Erythroblast (primary cell): ENCODE measurements around the gene RPS4Y1.
"Not testable (repeated sequence)": the region's sequence is repeated elsewhere in the genome, so short reads cannot be mapped to it uniquely, and the experiment has no call there.

ENCODE experiments used
- DNase-seq, 2 experiments: peaks; one replicate each; lab custom pipeline; 2025; lab: John Stamatoyannopoulos, UW
- GATA1 ChIP-seq: IDR thresholded peaks from 2 replicates; pipeline ENCODE4 v1.6.1; 2011; ENCODE audit warnings: low read depth, mild to moderate bottlenecking, control low read depth, low read length, moderate library complexity
- POLR2A ChIP-seq: IDR thresholded peaks from 2 replicates; pipeline ENCODE4 v1.6.1; 2011; ENCODE audit warnings: mild to moderate bottlenecking, low read length

RPS4Y1 gene

DNA sequence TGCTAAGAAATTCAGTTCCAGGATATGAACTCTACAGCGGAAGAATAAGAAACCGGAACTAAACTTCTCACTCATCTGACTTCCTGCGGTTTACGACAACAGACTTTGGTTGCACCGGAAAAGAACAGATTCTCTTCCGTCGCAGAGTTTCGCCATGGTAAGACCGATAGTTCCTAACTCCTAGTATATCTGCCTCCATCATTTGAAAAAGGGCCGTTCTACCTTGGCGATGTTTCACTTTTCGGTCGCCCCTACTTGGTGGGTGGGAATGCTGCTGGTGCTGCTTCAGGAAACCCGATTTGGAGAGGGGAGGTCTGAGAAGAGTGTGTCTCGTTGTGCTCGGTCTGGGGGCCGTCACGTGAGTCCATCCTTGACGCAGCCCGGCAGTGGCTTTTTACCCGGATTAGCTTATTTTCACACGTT is at the start of gene RPS4Y1:
Gene RPS4Y1 (plus strand): TSS at position 132 of the 423 bp plus-strand sequence. CDS start 23 bp downstream, at position 155.
- TF ChIP-seq POLR2A (no peak), GATA1 (no peak)
- DNase-seq: peak; percentile 79 to 86

DNA sequence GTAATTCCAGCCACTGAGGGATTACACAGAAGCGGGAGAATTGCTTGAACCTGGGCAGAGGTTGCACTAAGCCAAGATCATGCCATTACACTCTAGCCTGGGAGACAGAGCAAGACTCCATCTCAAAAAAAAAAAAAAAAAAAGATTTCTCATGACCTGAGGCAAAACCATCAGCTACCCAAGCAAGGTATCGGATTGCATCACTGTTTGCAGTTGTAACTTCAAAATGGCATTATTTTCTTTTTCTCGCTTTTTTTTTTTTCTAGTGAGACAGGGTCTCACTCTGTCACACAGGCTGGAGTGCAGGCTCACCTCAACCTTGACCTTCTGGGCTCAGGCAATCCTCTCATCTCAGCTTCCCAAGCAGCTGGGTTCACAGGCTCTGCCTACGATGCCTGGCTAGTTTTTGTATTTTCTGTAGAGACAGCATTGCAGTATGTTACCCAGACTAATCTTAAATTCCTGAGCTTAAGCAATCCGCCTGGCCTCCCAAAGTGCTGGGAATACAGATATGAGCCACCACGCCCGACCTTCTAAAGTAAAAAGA is 44.4 kb upstream of the RPS4Y1 start:
- TF ChIP-seq POLR2A: no peak
- no peak for TF ChIP-seq GATA1
- no peak for DNase-seq

DNA sequence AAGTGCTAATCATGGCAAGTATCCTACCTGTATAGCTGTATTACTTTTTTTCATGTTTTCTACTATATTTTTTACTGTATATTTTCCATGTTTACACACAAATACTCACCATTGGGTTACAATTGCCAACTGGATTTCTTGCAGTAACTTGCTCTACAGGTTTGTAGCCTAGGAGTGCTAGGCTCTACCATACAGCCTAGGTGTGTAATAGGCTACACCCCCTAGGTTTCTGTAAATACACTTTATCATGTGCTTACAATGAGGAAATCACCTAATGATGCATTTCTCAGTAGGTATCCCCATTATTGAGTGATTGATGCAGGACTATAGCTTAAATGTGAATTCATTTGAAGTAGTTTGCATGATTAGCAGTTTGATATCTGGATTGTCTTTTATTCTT is 43.4 kb upstream of the RPS4Y1 start:
- no peak for DNase-seq

DNA sequence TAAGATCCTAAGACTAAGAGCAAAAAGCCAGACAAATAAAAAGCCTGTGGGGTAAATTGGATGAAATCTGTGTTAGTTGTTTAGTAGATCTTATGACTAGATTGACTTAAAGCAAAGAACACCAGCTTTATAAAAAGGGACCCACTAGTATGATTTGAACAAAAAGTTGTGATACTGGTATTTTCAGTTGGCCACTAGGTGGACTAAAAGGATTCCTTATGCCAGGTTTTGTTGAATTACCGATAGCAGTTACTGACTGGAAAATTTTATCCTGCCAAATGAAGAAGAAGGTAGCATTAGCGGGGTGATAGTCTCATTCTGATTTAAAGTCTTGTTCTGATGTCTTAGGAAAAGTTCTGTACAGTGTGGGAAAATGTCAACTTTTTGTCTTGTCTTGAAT is 41.2 kb upstream of the RPS4Y1 start:
- no peak for TF ChIP-seq GATA1
- TF ChIP-seq POLR2A: no peak
- DNase-seq: peak; percentile 4 to 11

More for the DNA sequence above, 43.4 kb upstream of the RPS4Y1 start:
- no peak for TF ChIP-seq POLR2A
- TF ChIP-seq GATA1: no peak

DNA sequence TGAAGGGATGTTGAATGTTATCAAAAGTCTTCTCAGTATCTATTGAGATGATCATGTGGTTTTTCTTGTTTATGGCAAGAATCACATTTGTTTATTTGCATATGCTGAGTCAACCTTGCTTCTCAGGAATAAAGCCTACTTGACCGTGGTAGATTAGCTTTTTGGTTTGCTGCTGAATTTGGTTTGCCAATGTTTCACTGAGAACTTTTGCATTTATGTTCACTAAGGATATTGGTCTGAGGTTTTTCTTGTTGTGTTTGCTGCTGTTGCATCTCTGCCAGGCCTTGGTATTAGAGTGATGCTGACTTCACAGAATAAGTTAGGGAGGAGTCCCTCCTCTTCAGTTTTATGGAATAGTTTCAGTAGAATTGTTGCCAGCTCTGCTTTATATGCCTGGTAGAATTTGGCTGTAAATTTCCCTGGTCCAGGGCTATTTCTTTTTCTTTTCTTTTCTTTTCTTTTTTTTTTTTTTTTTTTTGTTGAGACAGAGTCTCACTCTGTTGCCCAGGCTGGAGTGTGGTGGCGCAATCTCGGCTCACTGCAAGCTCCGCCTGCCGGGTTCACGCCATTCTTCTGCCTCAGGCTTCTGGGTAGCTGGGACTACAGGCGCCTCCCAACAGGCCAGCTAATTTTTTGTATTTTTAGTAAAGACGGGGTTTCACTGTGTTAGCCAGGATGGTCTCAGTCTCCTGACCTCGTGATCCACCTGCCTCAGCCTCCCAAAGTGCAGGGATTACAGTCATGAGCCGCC is 24.1 kb upstream of the RPS4Y1 start:
- not testable (repeated sequence) for DNase-seq

DNA sequence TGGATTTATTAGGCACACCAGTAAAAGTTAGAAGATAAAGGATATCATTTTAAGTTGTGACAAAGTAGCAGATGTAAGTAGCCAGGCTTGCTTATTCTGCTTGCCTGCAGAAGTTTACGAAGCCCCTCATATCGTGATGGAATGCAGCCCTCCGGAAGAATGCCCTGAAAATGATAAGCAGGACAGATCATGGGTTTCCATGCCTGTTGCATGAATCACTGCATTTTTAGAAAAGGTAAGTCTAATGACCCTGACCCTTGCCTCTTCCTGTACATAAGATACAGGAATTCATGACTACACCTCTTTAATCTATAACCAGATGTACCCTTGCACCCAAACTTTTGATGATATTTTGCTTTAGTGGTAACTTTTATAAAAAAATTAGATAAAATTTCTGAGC is 16.9 kb upstream of the RPS4Y1 start:
- TF ChIP-seq POLR2A (no peak), GATA1 (no peak)
- DNase-seq: no peak

DNA sequence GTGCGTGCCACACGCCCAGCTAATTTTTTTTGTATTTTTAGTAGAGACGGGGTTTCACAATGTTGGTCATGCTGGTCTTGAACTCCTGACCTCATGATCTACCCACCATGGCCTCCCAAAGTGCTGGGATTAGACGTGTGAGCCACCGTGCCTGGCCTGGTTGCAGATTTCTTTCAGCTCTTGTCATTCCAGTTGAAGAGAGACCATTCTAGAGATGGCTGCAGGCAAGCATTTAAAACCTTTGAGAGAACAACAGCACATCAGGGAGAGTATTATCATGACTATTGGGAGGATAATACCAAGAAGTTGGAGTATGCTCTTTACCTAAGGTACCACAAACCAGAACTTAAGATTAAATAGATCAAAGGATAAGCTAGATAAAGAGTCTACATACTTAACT is 12.9 kb upstream of the RPS4Y1 start:
- DNase-seq: no peak
- no peak for TF ChIP-seq POLR2A
- no peak for TF ChIP-seq GATA1

DNA sequence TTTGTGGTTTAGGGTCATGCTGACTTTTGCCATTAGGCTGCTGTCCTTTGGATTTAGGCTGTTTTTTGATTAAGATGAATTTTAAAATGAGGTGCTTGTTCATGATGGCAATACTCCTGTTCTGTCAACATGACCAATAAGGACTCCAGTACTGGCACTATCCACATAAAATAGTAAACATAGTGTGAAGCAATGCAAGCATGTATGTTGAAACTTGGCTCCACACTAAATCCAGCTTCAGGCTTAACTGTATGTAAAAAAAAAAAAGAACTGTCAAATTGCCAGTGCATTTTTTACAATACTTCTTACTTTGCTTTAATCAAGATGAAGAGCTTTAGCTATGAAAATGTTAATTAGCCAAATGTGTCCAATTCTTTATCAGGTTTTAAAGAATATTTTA is 6.2 kb upstream of the RPS4Y1 start:
- peak in 1 of 2 experiments; percentile 1 for DNase-seq
- no peak for TF ChIP-seq GATA1
- no peak for TF ChIP-seq POLR2A

DNA sequence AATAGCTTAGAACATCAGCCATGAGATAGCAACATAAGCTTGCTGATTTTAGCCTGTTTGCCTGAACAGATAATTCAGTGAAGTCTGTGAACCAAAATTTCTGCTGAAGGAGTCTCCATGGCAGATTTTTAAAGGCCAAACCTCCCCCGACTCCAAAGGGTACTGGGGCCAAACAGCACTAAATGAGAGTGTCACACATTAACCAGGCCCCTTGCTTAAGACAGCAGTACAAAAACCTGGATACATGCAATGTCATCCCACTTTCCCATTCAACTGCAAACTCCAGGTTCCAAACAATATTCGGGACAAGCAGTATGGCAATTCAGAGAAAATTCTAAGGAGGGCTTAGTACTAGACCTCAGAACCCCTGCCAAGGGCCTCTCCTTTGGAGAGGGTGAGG is 4.3 kb upstream of the RPS4Y1 start:
- TF ChIP-seq GATA1 (no peak), POLR2A (no peak)
- no peak for DNase-seq

DNA sequence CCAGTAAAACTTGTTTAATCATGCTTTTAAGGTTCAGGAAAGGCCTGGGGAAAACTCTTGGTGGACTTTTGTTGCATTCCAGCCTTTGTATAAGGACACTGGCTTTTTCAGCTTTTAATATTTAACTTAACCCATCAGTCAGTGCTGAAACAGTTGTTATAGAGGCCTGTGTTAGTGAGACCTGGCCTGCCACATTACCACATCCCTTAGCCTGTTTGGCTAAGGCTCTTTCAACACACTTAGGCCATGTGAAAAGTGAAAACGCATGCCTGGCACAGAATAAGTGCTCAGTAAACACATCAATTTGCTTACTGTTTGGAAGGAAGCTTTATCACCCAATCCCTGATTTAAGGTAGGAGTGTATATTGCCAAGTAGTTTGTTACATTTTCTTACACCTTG is 3.5 kb upstream of the RPS4Y1 start:
- TF ChIP-seq GATA1: no peak
- TF ChIP-seq POLR2A: no peak
- no peak for DNase-seq

DNA sequence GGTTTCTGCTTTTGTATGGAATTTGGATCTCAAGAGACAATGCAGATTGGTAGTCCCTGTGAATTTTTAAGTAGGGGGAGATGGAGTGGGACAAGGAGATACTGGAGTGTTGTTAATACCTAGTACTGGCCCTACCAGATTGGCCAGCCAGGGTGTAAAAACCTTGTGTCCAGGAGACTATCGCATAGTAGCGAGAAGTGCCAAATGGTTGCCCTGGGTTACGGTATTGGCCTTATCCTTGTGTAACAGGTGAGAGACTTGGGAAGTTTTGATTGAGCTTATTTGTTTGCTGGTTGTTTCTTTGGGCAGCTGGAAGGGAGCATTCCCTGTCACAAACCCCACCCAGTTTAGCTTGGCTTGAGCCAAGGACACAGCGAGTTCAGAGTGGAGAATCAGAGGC is 5.4 kb downstream of the RPS4Y1 start:
- TF ChIP-seq POLR2A: no peak
- TF ChIP-seq GATA1: no peak
- DNase-seq: no peak

DNA sequence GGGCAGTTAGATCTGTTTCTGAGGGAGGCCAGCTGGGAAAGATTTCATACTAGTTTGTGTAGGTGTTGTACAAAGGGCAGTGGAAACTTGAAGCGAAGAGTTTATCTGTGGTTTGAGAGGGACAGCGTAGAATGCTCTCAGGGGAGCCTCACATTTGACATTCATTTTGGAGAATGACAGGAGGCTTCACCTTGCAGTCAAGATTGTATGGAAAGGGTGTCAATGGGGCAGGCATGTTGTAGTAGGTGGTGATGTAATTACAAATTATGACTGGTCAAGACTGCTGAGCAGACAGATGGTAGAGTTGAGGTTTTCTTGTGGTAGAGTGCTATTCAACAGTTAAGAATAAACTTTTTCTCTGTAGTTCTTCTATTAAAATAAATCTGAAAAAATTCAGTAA is 7.0 kb downstream of the RPS4Y1 start:
- DNase-seq: no peak
- no peak for TF ChIP-seq GATA1
- no peak for TF ChIP-seq POLR2A

DNA sequence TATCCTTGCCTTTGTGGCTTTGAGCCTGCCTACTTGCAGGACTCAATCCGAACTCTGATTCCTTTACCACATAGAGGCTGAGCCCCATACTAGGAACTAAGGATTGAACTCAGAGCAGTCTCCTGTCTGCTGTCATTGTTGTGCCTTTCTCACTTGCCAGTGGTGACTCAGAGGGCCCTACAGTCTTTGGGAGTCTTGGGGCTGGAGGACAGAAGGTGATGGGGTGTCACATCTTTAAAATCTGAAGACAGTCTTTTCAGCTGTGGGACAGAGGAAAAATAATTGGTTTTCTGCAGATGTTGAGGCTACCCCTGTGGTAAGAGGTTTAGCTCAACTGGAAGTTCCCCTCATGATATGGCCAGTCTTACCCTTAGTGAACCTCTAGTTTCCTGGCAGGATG is 8.0 kb downstream of the RPS4Y1 start:
- TF ChIP-seq POLR2A (no peak), GATA1 (no peak)
- no peak for DNase-seq

DNA sequence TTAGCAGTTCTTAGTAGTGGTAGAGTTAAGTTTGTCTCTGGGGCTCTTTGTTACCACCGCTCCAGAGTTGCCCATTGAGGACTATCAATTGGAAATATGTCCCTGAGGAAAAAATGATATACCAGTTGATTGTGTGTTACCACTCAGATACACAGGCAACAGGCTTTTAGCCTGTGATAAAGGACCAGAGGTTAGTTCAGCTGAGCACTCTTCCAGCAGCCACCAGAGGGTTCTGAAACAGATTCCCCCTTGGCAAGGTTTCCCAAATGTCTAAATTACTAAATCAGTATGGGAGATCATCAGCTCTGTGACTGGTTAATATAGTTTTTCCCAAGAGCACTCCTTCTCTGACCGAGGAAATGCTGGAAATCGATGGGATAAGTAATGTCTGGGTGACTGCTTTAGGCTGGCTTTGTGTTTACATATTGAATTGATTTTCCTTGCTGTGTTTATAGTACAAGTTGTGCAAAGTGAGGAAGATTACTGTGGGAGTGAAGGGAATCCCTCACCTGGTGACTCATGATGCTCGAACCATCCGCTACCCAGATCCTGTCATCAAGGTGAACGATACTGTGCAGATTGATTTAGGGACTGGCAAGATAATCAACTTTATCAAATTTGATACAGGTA is 12.9 kb downstream of the RPS4Y1 start:
- TF ChIP-seq GATA1 (no peak), POLR2A (no peak)
- no peak for DNase-seq

DNA sequence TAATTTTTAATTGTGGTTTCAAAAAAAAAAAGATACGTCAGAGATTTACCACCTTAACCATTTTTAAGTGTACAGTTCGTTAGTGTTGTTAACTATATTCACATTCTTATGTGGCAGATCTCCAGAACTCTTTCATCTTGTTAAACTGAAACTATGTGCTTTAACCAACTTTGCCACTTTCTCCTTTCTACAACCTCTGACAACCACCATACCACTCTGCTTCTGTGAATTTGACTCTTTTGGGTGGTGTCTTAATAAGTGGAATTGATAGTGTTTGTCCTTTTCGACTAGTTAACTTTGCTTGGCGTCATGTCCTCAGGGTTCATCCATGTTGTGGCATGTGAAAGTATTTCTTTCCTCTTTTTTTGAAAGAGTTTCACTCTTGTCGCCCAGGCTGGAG is 15.7 kb downstream of the RPS4Y1 start:
- TF ChIP-seq GATA1 (no peak), POLR2A (no peak)
- DNase-seq: no peak

DNA sequence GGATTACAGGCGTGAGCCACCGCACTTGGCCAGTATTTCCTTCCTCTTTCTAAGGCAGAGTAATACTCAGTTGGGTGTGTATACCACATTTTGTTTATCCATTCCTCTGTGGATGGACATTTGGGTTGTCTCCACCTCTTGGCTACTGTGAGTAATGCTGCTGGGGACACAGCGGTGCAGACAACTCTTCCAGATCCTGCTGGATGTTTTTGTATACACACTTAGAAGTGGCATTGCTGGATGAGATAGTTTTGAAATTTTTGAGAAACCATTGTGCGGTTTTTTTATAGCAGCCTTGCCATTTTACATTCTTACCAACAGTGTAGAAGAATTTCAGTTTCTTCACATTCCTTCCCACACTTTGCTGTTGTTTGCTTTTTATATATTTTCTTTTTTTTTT is 16.3 kb downstream of the RPS4Y1 start:
- TF ChIP-seq POLR2A (no peak), GATA1 (no peak)
- DNase-seq: peak; percentile 23 to 39
